ENCODE data around the gene NOXA1. TPM values are rescaled to one million over a fixed set of nuclear protein-coding genes. Genes with fewer than 3 reads are reported as not detected.

The NOXA1 gene, protein sequence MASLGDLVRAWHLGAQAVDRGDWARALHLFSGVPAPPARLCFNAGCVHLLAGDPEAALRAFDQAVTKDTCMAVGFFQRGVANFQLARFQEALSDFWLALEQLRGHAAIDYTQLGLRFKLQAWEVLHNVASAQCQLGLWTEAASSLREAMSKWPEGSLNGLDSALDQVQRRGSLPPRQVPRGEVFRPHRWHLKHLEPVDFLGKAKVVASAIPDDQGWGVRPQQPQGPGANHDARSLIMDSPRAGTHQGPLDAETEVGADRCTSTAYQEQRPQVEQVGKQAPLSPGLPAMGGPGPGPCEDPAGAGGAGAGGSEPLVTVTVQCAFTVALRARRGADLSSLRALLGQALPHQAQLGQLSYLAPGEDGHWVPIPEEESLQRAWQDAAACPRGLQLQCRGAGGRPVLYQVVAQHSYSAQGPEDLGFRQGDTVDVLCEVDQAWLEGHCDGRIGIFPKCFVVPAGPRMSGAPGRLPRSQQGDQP
- 1 to 10 TPM; 3.5 to 9.6 TPM for total RNA-seq

DNA sequence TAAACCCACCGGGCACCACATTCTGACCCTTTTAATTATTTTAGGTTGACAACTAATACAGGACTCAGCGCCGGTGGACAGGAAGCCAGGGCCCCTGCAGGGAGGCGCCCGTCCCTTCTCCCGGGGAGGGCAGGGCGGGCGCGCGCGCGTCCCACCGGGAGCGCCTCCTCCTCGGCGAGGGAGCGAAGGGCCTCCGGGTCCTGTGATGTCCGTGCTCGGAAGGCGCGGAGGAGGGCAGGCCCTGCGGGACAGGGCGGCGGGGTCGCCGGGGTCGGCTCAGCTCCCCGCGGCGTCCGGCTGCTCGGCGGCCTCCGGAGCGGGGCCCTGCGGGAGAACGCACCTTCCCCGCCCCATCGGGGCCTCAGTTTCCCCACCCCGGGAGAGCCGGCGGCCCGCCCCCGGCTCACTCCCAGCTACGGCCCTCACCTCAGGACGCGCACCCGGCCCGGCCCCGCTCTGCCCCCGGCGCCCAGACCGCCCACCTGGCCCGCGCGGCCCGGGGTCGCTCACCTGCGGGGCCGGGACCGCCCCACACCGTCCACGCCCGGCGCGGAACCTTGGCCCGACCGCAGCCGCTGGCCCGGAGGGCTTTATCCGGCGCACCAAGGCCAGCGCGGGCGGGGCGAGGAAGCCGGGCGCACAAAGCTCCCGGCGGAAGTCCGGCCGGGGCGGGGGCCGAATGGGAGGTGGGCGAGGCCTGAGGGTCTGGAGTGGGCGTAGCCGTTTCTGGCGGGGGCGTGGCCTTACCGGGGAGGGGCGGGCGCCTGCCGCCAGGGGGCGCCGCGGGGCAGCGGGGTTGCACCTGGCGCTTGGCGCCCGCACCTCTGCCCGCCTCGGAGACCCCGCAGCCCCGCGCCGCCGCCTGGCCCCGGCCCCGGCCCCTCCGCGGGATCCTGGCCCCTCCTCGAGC, at the start of gene NOXA1, which contains the start of gene EXD3:
TSS of gene NOXA1 (plus strand) at position 790 of the 910 bp plus-strand sequence. CDS start 137 bp downstream, outside the sequence.
TSS of gene EXD3 (minus strand) at position 559 of the 910 bp plus-strand sequence. CDS start 27,805 bp downstream, outside the sequence.
- TF ChIP-seq, protein P1, sequence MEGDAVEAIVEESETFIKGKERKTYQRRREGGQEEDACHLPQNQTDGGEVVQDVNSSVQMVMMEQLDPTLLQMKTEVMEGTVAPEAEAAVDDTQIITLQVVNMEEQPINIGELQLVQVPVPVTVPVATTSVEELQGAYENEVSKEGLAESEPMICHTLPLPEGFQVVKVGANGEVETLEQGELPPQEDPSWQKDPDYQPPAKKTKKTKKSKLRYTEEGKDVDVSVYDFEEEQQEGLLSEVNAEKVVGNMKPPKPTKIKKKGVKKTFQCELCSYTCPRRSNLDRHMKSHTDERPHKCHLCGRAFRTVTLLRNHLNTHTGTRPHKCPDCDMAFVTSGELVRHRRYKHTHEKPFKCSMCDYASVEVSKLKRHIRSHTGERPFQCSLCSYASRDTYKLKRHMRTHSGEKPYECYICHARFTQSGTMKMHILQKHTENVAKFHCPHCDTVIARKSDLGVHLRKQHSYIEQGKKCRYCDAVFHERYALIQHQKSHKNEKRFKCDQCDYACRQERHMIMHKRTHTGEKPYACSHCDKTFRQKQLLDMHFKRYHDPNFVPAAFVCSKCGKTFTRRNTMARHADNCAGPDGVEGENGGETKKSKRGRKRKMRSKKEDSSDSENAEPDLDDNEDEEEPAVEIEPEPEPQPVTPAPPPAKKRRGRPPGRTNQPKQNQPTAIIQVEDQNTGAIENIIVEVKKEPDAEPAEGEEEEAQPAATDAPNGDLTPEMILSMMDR (IDR thresholded peaks at IDR 0.05): peak; percentile 61
- DNase-seq (ENCODE audit: low spot score): peak; percentile 53

DNA sequence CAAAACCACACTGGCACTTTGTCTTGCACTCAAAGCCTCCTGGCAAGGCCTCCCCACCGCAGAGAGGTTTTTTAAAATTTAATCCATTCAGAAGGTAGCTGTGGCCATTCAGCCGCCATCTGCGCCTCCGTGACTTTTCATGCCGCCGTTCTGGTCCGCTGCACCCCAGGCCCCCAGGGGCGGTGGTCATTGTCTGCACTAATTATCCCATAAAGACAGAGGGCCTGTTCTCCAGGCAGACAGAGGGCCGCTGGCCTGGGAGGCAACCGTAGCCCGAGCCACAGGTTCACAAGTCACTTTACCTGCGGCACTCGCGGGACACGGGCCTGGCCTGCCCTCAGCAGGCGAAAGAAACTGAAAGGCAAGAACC, 49.6 kb upstream of the NOXA1 start:
- H3K9me3 ChIP-seq: no peaks in the 10 kb centered on the region
- no peaks in the 10 kb centered on the region for H3K27me3 ChIP-seq (replicated peaks; ENCODE audit: insufficient read depth)
- ATAC-seq (ENCODE audit: insufficient number of reproducible peaks, low FRiP score, low read depth): no peak
- no peaks in the 10 kb centered on the region for H3K36me3 ChIP-seq
- TF ChIP-seq, protein P1 (IDR thresholded peaks at IDR 0.05): no peak
- H3K27ac ChIP-seq: no peak overlapping the region
- peaks cover 0 to 1% of the 10 kb centered on the region in 2 donors for H3K4me1 ChIP-seq (ENCODE audit: control insufficient read depth in 1 of 2, low read depth in 2 of 2)
- no peak for DNase-seq (ENCODE audit: low spot score)
- H3K4me3 ChIP-seq: no peak overlapping the region

More for the DNA sequence above, at the start of gene NOXA1, which contains the start of gene EXD3:
- H3K36me3 ChIP-seq: no peaks in the 10 kb centered on the region
- H3K27ac ChIP-seq: peak within 1 kb of the TSS; percentile 49 to 73
- H3K4me3 ChIP-seq: peak within 1 kb of the TSS; percentile 96
- no peaks in the 10 kb centered on the region for H3K27me3 ChIP-seq (replicated peaks; ENCODE audit: insufficient read depth)
- H3K4me1 ChIP-seq (ENCODE audit: control insufficient read depth in 1 of 2, low read depth in 2 of 2): peaks cover 14 to 21% of the 10 kb centered on the region in 2 donors
- no peaks in the 10 kb centered on the region for H3K9me3 ChIP-seq
- peak; percentile 93 for ATAC-seq (ENCODE audit: insufficient number of reproducible peaks, low FRiP score, low read depth)

DNA sequence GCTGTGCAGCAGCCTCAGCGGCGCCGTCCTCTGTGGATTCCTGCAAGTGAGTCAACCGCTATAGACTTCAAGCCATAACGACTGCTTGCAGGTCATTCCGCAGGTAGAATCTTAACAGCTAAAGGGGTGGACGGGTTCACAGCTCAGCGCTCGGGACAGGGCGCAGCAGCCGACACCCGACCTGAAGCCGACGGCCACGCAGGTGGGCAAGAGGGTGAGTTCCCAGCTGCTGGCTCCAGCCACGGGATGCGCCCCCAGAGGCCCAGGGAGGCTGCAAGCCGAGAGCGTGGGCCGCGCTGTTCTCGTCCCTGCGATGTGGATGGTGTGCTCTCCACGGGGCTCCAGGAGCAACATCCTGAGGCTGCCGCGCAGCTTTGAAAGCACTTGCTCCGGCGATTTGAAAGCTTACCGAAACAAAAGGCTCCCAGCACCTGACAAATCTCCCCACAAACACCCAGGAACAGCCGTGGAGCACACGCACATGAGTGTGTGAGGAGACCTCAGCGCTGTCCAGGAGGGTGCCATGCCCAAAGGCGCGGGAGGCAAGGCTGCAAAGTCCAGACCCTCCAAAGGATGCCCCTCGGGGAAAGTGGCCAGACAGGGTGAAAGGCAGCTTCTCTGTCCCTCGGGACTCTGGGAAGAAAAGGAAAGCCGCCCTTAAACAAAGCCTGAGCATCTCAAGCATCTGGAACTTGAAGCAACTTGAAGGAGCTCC, 48.9 kb upstream of the NOXA1 start:
- Histone ChIP-seq H3K4me3 (no peak overlapping the region), H3K9me3 (no peaks in the 10 kb centered on the region), H3K27me3 (replicated peaks; ENCODE audit: insufficient read depth) (no peaks in the 10 kb centered on the region), H3K36me3 (no peaks in the 10 kb centered on the region), H3K4me1 (ENCODE audit: control insufficient read depth in 1 of 2, low read depth in 2 of 2) (no peaks in the 10 kb centered on the region), H3K27ac (no peak overlapping the region)
- DNase-seq (ENCODE audit: low spot score): no peak
- TF ChIP-seq, protein P1 (IDR thresholded peaks at IDR 0.05): no peak
- ATAC-seq (ENCODE audit: insufficient number of reproducible peaks, low FRiP score, low read depth): no peak

DNA sequence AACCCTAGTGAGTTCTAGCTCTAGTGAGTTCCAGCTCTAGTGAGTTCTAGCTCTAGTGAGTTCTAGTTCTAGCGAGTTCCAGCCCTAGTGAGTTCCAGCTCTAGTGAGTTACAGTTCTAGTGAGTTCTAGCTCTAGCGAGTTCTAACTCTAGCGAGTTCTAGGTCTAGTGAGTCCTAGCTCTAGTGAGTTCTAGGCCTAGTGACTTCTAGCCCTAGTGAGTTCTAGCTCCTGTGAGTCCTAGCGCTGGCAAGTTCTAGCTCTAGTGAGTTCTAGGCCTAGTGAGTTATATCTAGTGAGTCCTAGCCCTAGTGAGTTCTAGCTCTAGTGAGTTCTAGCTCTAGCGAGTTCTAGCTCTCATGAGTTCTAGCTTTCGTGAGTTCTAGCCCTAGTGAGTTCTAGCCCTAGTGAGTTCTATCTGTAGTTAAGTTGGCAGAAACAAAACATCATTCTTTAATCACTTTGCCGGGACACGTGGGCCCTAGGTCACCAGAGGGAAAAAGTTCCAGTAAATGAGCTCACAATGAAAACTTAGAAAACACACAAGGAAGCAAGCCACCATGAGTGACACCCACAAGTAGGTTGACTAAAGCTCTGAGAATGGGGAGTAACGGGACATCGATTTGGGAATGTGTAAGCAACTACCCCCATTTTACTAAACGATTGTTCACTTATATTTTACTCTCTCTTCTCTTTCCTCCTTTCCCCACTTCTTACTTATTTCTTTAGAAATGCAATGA, 47.7 kb upstream of the NOXA1 start:
- no peak overlapping the region for H3K27ac ChIP-seq
- no peak overlapping the region for H3K4me3 ChIP-seq
- TF ChIP-seq, protein P1 (IDR thresholded peaks at IDR 0.05): no peak
- ATAC-seq (ENCODE audit: insufficient number of reproducible peaks, low FRiP score, low read depth) (no peak), DNase-seq (ENCODE audit: low spot score) (no peak)
- H3K36me3 ChIP-seq: no peaks in the 10 kb centered on the region
- no peaks in the 10 kb centered on the region for H3K9me3 ChIP-seq
- no peaks in the 10 kb centered on the region for H3K4me1 ChIP-seq (ENCODE audit: control insufficient read depth in 1 of 2, low read depth in 2 of 2)
- H3K27me3 ChIP-seq (replicated peaks; ENCODE audit: insufficient read depth): no peaks in the 10 kb centered on the region
